Thoracic aorta (tissue), 2 donors: ENCODE results near the gene LAIR2. TPM values are rescaled to one million over a fixed set of nuclear protein-coding genes. Genes with fewer than 3 reads are reported as not detected.

Experiments
- ATAC-seq: fragments of 150-250 bp; one replicate; pipeline ENCODE4 v1.8.0; 2017; ENCODE audit warnings: low read depth; ENCODE audit not compliant: insufficient number of reproducible peaks, low FRiP score
- DNase-seq: peaks from one replicate; pipeline ENCODE4 v3.0.0-alpha.2; 2020; ENCODE audit warnings: low spot score
- H3K27ac ChIP-seq, 2 donors: fragments of 200-600 bp; sonication (generic); 1 replicate in 1 of 2; 2 replicates in 1 of 2; pipeline ENCODE4 v1.5.1; 2016; ENCODE audit warnings: mild to moderate bottlenecking in 2 of 2, moderate library complexity in 2 of 2
- H3K27me3 ChIP-seq: fragments of 200-600 bp; sonication (generic); replicated peaks from 2 replicates; pipeline ENCODE4 v1.6.0; 2016; ENCODE audit warnings: mild to moderate bottlenecking; ENCODE audit not compliant: insufficient read depth
- H3K36me3 ChIP-seq: fragments of 200-600 bp; sonication (generic); one replicate; pipeline ENCODE4 v1.5.1; 2016
- H3K4me1 ChIP-seq, 2 donors: fragments of 200-600 bp; sonication (generic); 1 replicate in 1 of 2; 2 replicates in 1 of 2; pipeline versions ENCODE4 v1.5.1 to v1.6.0; 2016; ENCODE audit warnings: low read depth in 2 of 2, mild to moderate bottlenecking in 1 of 2; ENCODE audit not compliant: control insufficient read depth in 1 of 2
- H3K4me3 ChIP-seq: fragments of 200-600 bp; sonication (generic); 2 replicates; pipeline ENCODE4 v1.5.1; 2016; ENCODE audit warnings: mild to moderate bottlenecking
- H3K9me3 ChIP-seq: fragments of 200-600 bp; sonication (generic); 2 replicates; pipeline ENCODE4 v1.5.1; 2016
- CTCF ChIP-seq: fragments of 200-600 bp; sonication (generic); IDR thresholded peaks from one replicate; pipeline ENCODE4 v1.5.1; 2019; ENCODE audit warnings: antibody characterized with exemption
- total RNA-seq, 2 donors: library from RNA; depleted of rRNA; stranded (reverse); fragments of >200 nt; gene quantifications; one replicate each; pipeline versions ENCODE4 v1.1.0 to v1.2.3, GENCODE V29; 2016

Gene LAIR2
- total RNA-seq, 2 donors from 2014 or later = not detected

- no peaks in the 10 kb centered on the region for H3K27me3 ChIP-seq
- peaks cover 3 to 24% of the 10 kb centered on the region in 2 donors for H3K4me1 ChIP-seq
- no peaks in the 10 kb centered on the region for H3K36me3 ChIP-seq
- H3K9me3 ChIP-seq = no peaks in the 10 kb centered on the region
- TF ChIP-seq CTCF = no peak
- H3K4me3 ChIP-seq = peak overlapping the region; percentile 81
- peak overlapping the region; percentile 65 to 81 for H3K27ac ChIP-seq
- DNase-seq = no peak
- ATAC-seq = no peak
Measured at GRCh38 chr19:54473892-54474372, 28.7 kb upstream of the LAIR2 start.

GRCh38 chr19:54475706-54476105 lies 26.9 kb upstream of the LAIR2 start:
- no peaks in the 10 kb centered on the region for H3K27me3 ChIP-seq
- no peaks in the 10 kb centered on the region for H3K36me3 ChIP-seq
- no peak for DNase-seq
- no peak for TF ChIP-seq CTCF
- H3K27ac ChIP-seq = no peak overlapping the region
- H3K4me3 ChIP-seq = no peak overlapping the region
- no peaks in the 10 kb centered on the region for H3K9me3 ChIP-seq
- no peak for ATAC-seq
- peaks cover 3 to 15% of the 10 kb centered on the region in 2 donors for H3K4me1 ChIP-seq

DNA sequence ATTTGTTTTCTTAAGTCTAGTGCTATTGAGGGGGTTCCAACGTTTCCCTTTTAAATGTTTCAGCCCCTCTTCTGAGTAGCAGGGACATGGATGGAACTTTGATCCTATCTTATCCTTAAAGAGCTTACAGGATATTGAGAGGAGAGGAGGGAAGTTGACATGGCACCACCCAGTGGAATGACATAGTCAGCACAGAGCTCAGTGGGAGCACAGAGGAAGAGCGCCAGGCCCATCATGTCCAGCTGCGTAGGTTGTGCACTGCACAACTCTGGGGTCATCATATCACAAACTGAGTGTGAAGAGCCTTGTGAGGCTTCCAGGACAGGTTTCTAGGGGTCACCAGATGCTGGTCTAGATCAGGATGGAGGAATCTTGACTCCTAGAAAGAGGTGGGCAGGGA lies 25.0 kb upstream of the LAIR2 start:
- Histone ChIP-seq H3K4me1 (peaks cover 0 to 6% of the 10 kb centered on the region in 2 donors), H3K36me3 (no peaks in the 10 kb centered on the region), H3K27ac (no peak overlapping the region), H3K9me3 (no peaks in the 10 kb centered on the region), H3K27me3 (no peaks in the 10 kb centered on the region), H3K4me3 (no peak overlapping the region)
- TF ChIP-seq CTCF = no peak
- ATAC-seq = no peak
- no peak for DNase-seq

DNA sequence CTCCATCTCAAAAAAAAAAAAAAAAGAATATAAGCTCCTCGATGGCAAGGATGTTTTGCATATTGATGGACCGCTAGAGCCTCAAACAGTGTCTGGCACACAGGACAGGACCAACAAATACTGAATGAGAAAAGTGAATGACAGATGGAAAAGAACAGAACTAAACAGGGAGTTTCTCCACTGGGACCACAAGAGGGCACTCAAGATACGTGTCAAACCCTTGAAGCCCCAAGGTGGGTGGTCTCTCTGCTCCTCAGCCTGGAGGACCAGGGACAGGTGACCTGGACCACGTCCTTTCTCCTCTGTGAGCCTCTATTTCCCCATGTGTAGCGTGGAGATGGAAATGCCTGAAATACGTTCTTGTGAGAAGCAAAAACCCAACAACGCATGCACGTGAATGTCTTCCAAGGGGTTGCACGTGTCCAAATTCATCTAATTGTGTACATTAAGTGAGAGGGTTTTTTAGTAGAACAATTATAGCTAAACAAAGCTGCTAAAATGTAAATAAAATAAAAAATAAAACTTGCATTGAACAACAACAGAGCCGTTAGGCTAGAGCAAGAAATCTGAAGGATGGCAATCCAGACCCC lies 23.9 kb upstream of the LAIR2 start:
- Histone ChIP-seq H3K9me3 (no peaks in the 10 kb centered on the region), H3K27me3 (no peaks in the 10 kb centered on the region), H3K27ac (no peak overlapping the region), H3K4me1 (peaks cover 0 to 2% of the 10 kb centered on the region in 2 donors), H3K36me3 (no peaks in the 10 kb centered on the region), H3K4me3 (no peak overlapping the region)
- TF ChIP-seq CTCF = peak; percentile 46
- DNase-seq = no peak
- no peak for ATAC-seq

GRCh38 chr19:54480051-54480450 lies 22.6 kb upstream of the LAIR2 start:
- no peak overlapping the region for H3K27ac ChIP-seq
- H3K36me3 ChIP-seq = no peaks in the 10 kb centered on the region
- no peak for DNase-seq
- no peaks in the 10 kb centered on the region for H3K9me3 ChIP-seq
- no peak for ATAC-seq
- H3K4me1 ChIP-seq = no peaks in the 10 kb centered on the region
- H3K27me3 ChIP-seq = no peaks in the 10 kb centered on the region
- H3K4me3 ChIP-seq = no peak overlapping the region
- TF ChIP-seq CTCF = no peak
